ENCODE data around the gene GRID2.

GRCh38 chr4:92791871-92792440 lies 488.2 kb downstream of the GRID2 start:
- TF ChIP-seq, protein P1, sequence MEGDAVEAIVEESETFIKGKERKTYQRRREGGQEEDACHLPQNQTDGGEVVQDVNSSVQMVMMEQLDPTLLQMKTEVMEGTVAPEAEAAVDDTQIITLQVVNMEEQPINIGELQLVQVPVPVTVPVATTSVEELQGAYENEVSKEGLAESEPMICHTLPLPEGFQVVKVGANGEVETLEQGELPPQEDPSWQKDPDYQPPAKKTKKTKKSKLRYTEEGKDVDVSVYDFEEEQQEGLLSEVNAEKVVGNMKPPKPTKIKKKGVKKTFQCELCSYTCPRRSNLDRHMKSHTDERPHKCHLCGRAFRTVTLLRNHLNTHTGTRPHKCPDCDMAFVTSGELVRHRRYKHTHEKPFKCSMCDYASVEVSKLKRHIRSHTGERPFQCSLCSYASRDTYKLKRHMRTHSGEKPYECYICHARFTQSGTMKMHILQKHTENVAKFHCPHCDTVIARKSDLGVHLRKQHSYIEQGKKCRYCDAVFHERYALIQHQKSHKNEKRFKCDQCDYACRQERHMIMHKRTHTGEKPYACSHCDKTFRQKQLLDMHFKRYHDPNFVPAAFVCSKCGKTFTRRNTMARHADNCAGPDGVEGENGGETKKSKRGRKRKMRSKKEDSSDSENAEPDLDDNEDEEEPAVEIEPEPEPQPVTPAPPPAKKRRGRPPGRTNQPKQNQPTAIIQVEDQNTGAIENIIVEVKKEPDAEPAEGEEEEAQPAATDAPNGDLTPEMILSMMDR (IDR thresholded peaks at IDR 0.05; ENCODE audit: low read depth, low read length, missing input control): no peak
- TF ChIP-seq MAX (IDR thresholded peaks at IDR 0.05) (no peak), GABPA (IDR thresholded peaks at IDR 0.05 in 1 of 2, conservative IDR thresholded peaks at IDR 0.05 in 1 of 2) (no peak), TAF1 (conservative IDR thresholded peaks at IDR 0.05) (no peak)
- TF ChIP-seq, protein P2, sequence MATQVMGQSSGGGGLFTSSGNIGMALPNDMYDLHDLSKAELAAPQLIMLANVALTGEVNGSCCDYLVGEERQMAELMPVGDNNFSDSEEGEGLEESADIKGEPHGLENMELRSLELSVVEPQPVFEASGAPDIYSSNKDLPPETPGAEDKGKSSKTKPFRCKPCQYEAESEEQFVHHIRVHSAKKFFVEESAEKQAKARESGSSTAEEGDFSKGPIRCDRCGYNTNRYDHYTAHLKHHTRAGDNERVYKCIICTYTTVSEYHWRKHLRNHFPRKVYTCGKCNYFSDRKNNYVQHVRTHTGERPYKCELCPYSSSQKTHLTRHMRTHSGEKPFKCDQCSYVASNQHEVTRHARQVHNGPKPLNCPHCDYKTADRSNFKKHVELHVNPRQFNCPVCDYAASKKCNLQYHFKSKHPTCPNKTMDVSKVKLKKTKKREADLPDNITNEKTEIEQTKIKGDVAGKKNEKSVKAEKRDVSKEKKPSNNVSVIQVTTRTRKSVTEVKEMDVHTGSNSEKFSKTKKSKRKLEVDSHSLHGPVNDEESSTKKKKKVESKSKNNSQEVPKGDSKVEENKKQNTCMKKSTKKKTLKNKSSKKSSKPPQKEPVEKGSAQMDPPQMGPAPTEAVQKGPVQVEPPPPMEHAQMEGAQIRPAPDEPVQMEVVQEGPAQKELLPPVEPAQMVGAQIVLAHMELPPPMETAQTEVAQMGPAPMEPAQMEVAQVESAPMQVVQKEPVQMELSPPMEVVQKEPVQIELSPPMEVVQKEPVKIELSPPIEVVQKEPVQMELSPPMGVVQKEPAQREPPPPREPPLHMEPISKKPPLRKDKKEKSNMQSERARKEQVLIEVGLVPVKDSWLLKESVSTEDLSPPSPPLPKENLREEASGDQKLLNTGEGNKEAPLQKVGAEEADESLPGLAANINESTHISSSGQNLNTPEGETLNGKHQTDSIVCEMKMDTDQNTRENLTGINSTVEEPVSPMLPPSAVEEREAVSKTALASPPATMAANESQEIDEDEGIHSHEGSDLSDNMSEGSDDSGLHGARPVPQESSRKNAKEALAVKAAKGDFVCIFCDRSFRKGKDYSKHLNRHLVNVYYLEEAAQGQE (IDR thresholded peaks at IDR 0.05): no peak

All from liver (tissue), 3 donors.